ENCODE data around the gene ZSWIM5.

Gene ZSWIM5

GRCh38 chr1:45221716-45222115 lies 15.3 kb upstream of the ZSWIM5 start:
- H3K9me3 ChIP-seq (ENCODE audit: low read length) = no peaks in the 10 kb centered on the region
- H2AFZ ChIP-seq (ENCODE audit: low read depth, low read length) = no peak overlapping the region
- no peaks in the 10 kb centered on the region for H3K27me3 ChIP-seq (ENCODE audit: insufficient read depth, low read length)
- no peak overlapping the region for H3K4me3 ChIP-seq (ENCODE audit: low read length)
- H3K4me1 ChIP-seq (ENCODE audit: insufficient read depth, low read length) = no peaks in the 10 kb centered on the region
- H3K36me3 ChIP-seq (ENCODE audit: insufficient read depth, low read length) = no peaks in the 10 kb centered on the region

GRCh38 chr1:45216861-45217260 lies 10.5 kb upstream of the ZSWIM5 start:
- no peak overlapping the region for H2AFZ ChIP-seq (ENCODE audit: low read depth, low read length)
- H3K4me3 ChIP-seq (ENCODE audit: low read length) = no peak overlapping the region
- H3K4me1 ChIP-seq (ENCODE audit: insufficient read depth, low read length) = no peaks in the 10 kb centered on the region
- H3K36me3 ChIP-seq (ENCODE audit: insufficient read depth, low read length) = no peaks in the 10 kb centered on the region
- H3K27me3 ChIP-seq (ENCODE audit: insufficient read depth, low read length) = no peaks in the 10 kb centered on the region
- H3K9me3 ChIP-seq (ENCODE audit: low read length) = no peaks in the 10 kb centered on the region

GRCh38 chr1:45216200-45216541 lies 9.8 kb upstream of the ZSWIM5 start:
- Histone ChIP-seq H3K27me3 (ENCODE audit: insufficient read depth, low read length) (no peaks in the 10 kb centered on the region), H3K9me3 (ENCODE audit: low read length) (no peaks in the 10 kb centered on the region), H2AFZ (ENCODE audit: low read depth, low read length) (no peak overlapping the region), H3K4me1 (ENCODE audit: insufficient read depth, low read length) (no peaks in the 10 kb centered on the region), H3K4me3 (ENCODE audit: low read length) (no peak overlapping the region), H3K36me3 (ENCODE audit: insufficient read depth, low read length) (no peaks in the 10 kb centered on the region)

DNA sequence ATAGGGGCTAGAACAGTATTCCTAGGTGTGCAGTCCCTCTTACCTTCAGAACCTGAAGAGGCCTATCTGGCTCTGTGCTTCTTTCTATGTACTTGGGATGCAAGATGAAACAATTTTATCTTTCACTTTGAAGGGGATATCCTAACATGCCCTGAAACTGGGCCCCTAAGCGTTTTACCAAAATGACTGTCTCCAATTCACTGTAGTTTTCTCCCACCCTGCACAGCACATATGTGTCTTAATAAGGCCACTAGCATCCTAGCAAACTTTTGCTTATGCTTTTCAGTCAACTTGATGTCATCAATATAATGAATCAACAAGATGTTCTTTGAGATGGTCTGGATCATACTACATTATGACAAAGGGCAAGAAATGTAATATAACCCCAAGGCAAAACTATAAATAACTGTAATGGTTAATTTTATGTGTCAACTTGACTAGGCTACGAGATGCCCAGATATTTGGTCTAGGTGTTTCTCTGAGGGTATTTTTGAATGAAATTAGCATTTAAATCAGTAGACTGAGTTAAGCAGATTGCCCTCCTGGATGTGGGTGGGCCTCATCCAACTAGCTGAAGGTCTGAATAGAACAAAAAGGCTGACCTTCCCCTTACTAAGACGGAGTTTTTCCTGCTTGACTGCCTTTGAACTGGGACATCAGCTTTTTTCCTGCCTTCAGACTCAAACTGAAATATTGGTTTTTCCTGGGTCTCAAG lies 9.2 kb upstream of the ZSWIM5 start:
- H3K4me1 ChIP-seq (ENCODE audit: insufficient read depth, low read length) = no peaks in the 10 kb centered on the region
- no peak overlapping the region for H2AFZ ChIP-seq (ENCODE audit: low read depth, low read length)
- no peak overlapping the region for H3K4me3 ChIP-seq (ENCODE audit: low read length)
- H3K36me3 ChIP-seq (ENCODE audit: insufficient read depth, low read length) = no peaks in the 10 kb centered on the region
- H3K27me3 ChIP-seq (ENCODE audit: insufficient read depth, low read length) = no peaks in the 10 kb centered on the region
- H3K9me3 ChIP-seq (ENCODE audit: low read length) = no peaks in the 10 kb centered on the region

DNA sequence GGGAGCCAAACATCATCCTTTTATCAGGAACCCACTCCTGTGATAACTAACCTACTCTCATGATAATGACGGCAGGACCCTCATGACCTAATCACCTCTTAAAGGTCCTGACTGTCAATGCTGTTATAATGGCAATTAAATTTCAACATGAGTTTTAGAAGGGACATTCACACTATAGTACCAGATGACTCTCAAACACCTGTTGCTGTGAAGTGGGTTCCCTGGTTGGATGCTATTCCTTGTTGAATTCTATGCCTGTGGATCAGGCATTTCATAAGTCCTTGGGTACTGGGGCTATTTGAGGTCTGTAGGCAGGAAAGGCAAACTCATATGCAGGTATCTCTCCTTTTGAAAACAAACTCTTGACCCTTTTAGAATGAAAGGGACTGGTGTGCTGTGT lies 7.5 kb upstream of the ZSWIM5 start:
- Histone ChIP-seq H2AFZ (ENCODE audit: low read depth, low read length) (no peak overlapping the region), H3K4me3 (ENCODE audit: low read length) (no peak overlapping the region), H3K9me3 (ENCODE audit: low read length) (no peaks in the 10 kb centered on the region), H3K36me3 (ENCODE audit: insufficient read depth, low read length) (no peaks in the 10 kb centered on the region), H3K4me1 (ENCODE audit: insufficient read depth, low read length) (no peaks in the 10 kb centered on the region), H3K27me3 (ENCODE audit: insufficient read depth, low read length) (no peaks in the 10 kb centered on the region)

DNA sequence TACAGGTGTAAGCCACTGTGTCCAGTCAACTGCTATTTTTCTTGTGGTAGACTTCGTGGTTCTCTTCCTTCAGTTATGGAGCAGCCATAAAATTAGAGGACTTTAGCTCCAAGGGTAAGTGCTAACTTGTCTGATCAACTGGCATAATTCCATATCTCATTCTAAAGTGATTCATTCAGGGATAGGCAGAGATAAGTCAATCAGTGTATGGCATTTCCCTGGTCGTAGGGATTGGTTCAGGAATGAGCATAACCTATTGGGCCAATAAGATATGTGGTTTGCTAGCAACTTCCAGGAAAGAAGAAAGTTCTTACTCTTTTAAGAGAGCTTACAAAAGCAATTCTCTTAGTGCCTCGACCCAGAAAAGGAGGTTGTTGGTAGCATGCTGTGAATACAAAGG lies 4.7 kb upstream of the ZSWIM5 start:
- H3K4me1 ChIP-seq (ENCODE audit: insufficient read depth, low read length) = peaks cover 6% of the 10 kb centered on the region
- H3K36me3 ChIP-seq (ENCODE audit: insufficient read depth, low read length) = no peaks in the 10 kb centered on the region
- H3K27me3 ChIP-seq (ENCODE audit: insufficient read depth, low read length) = no peaks in the 10 kb centered on the region
- no peak overlapping the region for H3K4me3 ChIP-seq (ENCODE audit: low read length)
- no peaks in the 10 kb centered on the region for H3K9me3 ChIP-seq (ENCODE audit: low read length)
- no peak overlapping the region for H2AFZ ChIP-seq (ENCODE audit: low read depth, low read length)

DNA sequence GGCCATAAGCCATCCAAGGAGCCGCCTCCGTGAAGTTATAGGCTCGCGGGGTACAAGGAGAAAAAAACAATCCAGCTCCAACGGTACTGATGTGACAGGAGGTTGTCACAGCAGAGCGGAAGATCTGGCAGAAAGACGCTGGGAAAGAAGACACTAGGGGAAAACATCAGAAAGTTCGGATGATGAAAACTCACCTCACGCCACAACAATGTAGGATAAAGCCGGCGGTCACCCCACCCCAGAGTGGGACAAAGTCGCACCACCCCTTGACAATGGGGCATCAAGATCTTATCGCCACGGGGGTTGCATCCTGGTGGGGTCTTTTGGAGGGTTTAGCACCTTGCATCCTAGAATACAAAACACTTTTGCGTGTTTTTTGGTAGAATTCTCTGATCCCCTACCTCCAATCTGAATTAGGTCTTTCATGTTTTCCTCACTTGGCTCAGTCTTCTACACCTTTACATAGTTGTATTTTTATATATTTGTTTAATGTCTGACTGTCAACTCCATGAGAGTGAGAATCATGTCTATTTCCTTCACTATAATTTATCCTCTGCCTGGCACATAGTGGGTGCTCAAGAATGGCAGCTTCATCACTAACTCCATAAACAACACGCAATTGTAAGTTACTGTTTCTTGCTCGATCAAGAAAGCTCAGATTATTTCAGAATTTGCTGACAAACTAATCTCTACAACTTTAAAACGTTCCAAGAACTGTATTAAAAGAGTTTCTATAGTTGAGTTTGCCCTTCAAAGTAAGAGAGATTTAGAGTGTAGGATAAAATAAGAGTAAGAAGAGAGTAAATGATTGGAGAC lies 611 bp upstream of the ZSWIM5 start:
- no peaks in the 10 kb centered on the region for H3K27me3 ChIP-seq (ENCODE audit: insufficient read depth, low read length)
- peaks cover 26% of the 10 kb centered on the region for H3K4me1 ChIP-seq (ENCODE audit: insufficient read depth, low read length)
- peak overlapping the region; percentile 89 for H3K4me3 ChIP-seq (ENCODE audit: low read length)
- peak overlapping the region; percentile 13 for H2AFZ ChIP-seq (ENCODE audit: low read depth, low read length)
- no peaks in the 10 kb centered on the region for H3K36me3 ChIP-seq (ENCODE audit: insufficient read depth, low read length)
- no peaks in the 10 kb centered on the region for H3K9me3 ChIP-seq (ENCODE audit: low read length)

GRCh38 chr1:45205011-45205909 lies 1.1 kb downstream of the ZSWIM5 start:
- Histone ChIP-seq H3K27me3 (ENCODE audit: insufficient read depth, low read length) (no peaks in the 10 kb centered on the region), H3K9me3 (ENCODE audit: low read length) (no peaks in the 10 kb centered on the region), H2AFZ (ENCODE audit: low read depth, low read length) (peak overlapping the region; percentile 12), H3K4me3 (ENCODE audit: low read length) (peak overlapping the region; percentile 89), H3K4me1 (ENCODE audit: insufficient read depth, low read length) (peaks cover 26% of the 10 kb centered on the region), H3K36me3 (ENCODE audit: insufficient read depth, low read length) (no peaks in the 10 kb centered on the region)

DNA sequence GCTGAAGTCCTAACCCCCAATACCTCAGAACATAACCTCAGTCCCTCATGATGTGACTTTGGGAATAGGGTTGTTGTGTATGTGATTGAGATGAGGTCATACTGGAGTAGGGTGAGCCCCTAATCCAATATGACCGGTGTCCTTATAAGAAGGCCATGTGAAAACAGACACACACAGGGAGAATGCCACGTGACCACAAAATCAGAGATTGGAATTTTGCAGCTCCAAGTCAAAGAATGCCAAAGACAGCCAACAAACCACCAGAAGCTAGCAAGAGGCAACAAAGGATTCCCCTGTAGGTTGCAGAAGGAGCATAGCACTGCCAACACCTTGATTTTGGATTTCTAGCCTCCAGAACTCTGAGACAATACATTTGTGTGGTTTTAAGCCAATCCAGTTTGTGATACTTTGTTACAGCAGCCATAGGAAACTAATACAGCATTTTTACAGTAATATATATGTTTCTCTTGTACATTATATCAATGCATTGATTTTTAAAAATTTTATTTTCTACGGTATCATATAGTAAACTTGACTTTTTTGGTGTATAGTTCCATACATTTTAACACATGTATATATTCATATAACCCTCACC lies 5.4 kb downstream of the ZSWIM5 start:
- H2AFZ ChIP-seq (ENCODE audit: low read depth, low read length) = no peak overlapping the region
- H3K4me1 ChIP-seq (ENCODE audit: insufficient read depth, low read length) = peaks cover 20% of the 10 kb centered on the region
- H3K27me3 ChIP-seq (ENCODE audit: insufficient read depth, low read length) = no peaks in the 10 kb centered on the region
- H3K9me3 ChIP-seq (ENCODE audit: low read length) = no peaks in the 10 kb centered on the region
- H3K36me3 ChIP-seq (ENCODE audit: insufficient read depth, low read length) = no peaks in the 10 kb centered on the region
- H3K4me3 ChIP-seq (ENCODE audit: low read length) = no peak overlapping the region

DNA sequence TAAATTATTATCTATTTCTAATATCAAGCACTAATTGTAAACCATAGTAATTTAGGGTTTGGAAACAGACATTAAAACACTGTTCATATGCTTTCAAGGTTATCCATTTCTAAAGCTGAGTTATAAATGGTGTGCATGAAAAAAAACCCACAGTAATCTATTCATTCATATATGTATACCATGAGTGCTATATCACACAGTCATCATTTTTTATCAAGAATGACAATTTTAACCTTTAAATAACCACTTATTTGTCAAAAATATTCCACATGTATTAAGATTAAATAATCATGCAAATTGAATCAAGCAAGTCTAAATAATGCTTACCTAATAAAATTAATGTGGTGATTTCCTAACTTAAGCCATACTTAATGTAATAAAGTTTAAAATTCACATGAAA lies 6.0 kb downstream of the ZSWIM5 start:
- H3K36me3 ChIP-seq (ENCODE audit: insufficient read depth, low read length) = no peaks in the 10 kb centered on the region
- no peaks in the 10 kb centered on the region for H3K9me3 ChIP-seq (ENCODE audit: low read length)
- no peak overlapping the region for H3K4me3 ChIP-seq (ENCODE audit: low read length)
- no peak overlapping the region for H2AFZ ChIP-seq (ENCODE audit: low read depth, low read length)
- peaks cover 20% of the 10 kb centered on the region for H3K4me1 ChIP-seq (ENCODE audit: insufficient read depth, low read length)
- no peaks in the 10 kb centered on the region for H3K27me3 ChIP-seq (ENCODE audit: insufficient read depth, low read length)

DNA sequence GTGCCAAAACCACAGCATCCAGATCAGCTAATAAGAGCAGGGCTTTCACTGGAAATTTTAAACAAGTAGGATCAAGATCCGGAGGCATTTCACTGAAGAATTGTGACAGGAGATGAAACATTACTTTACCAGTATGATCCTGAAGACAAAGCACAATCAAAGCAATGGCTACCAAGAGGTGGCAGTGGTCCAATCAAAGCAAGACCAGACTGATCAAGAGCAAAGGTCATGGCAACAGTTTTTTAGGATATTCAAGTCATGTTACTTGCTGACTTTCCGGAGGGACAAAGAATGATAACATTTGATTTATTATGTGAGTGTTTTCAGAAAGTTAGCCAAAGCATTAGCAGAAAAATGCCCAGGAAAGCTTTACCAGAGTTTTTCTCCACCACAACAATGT lies 8.2 kb downstream of the ZSWIM5 start:
- Histone ChIP-seq H3K36me3 (ENCODE audit: insufficient read depth, low read length) (no peaks in the 10 kb centered on the region), H3K27me3 (ENCODE audit: insufficient read depth, low read length) (no peaks in the 10 kb centered on the region), H2AFZ (ENCODE audit: low read depth, low read length) (no peak overlapping the region), H3K4me1 (ENCODE audit: insufficient read depth, low read length) (peaks cover 5% of the 10 kb centered on the region), H3K9me3 (ENCODE audit: low read length) (no peaks in the 10 kb centered on the region), H3K4me3 (ENCODE audit: low read length) (no peak overlapping the region)

DNA sequence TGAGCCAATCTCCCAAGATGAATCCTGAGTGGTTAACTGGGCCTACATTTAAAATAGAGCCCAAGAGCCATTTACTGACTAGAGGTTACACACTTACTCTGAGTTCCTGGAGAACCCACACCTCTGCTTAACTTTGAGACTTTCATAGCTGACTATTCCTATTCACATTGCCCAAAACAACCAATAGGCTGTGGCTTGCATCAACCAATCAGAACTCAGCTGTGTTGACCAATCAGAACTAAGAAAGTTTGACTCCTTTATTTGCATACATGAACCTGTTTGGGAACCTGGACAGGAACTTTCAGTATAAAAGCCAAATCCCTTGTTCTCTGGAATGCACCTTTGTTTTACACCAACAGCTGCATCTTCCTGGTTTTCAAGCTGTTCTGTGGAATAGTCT lies 9.5 kb downstream of the ZSWIM5 start:
- H3K27me3 ChIP-seq (ENCODE audit: insufficient read depth, low read length) = no peaks in the 10 kb centered on the region
- H2AFZ ChIP-seq (ENCODE audit: low read depth, low read length) = no peak overlapping the region
- no peaks in the 10 kb centered on the region for H3K4me1 ChIP-seq (ENCODE audit: insufficient read depth, low read length)
- no peaks in the 10 kb centered on the region for H3K9me3 ChIP-seq (ENCODE audit: low read length)
- no peaks in the 10 kb centered on the region for H3K36me3 ChIP-seq (ENCODE audit: insufficient read depth, low read length)
- no peak overlapping the region for H3K4me3 ChIP-seq (ENCODE audit: low read length)

DNA sequence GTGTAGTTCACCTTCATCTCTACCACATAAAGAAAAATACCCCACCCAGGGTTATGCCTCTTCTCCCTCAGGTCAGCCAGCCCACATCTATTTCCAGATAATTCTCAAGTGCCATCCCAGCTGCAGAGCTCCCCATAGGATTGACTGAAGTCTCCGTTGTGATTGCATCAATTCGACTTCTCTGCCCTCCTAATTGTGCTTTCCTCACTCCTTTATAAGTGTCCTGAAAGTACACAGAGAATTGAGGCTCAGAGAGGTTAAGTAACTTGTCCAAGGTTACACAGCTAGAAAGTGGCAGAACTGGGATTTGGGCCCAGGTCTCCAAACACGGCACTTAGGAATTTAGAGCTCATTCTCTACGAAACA lies 15.0 kb downstream of the ZSWIM5 start:
- H3K9me3 ChIP-seq (ENCODE audit: low read length) = no peaks in the 10 kb centered on the region
- no peaks in the 10 kb centered on the region for H3K4me1 ChIP-seq (ENCODE audit: insufficient read depth, low read length)
- H3K4me3 ChIP-seq (ENCODE audit: low read length) = no peak overlapping the region
- H2AFZ ChIP-seq (ENCODE audit: low read depth, low read length) = no peak overlapping the region
- no peaks in the 10 kb centered on the region for H3K27me3 ChIP-seq (ENCODE audit: insufficient read depth, low read length)
- H3K36me3 ChIP-seq (ENCODE audit: insufficient read depth, low read length) = no peaks in the 10 kb centered on the region

All from neuron (in vitro differentiated cells).